OCI-LY1 (cell line): ENCODE data around the gene RENBP.

Experiments
- H2AFZ ChIP-seq: fragments of 200-600 bp; sonication (generic), shearing (Covaris generic); 2 replicates; pipeline ENCODE4 v1.6.0; 2014; ENCODE audit warnings: antibody characterized with exemption, mild to moderate bottlenecking, low read length
- H3F3A ChIP-seq: fragments of 200-600 bp; sonication (generic), shearing (Covaris generic); 2 replicates; pipeline ENCODE4 v1.6.0; 2014; ENCODE audit warnings: mild to moderate bottlenecking, antibody characterized with exemption, low read length, moderate library complexity; ENCODE audit not compliant: insufficient read depth
- H3K27ac ChIP-seq: fragments of 200-600 bp; sonication (generic); 2 replicates; pipeline ENCODE4 v1.5.1; 2014; ENCODE audit warnings: low read length, mixed run types, mild to moderate bottlenecking, low read depth; ENCODE audit not compliant: poor library complexity, severe bottlenecking
- H3K27me3 ChIP-seq: fragments of 200-600 bp; sonication (generic); 2 replicates; pipeline ENCODE4 v1.6.0; 2014; ENCODE audit warnings: antibody characterized with exemption, mild to moderate bottlenecking, low read length, moderate library complexity; ENCODE audit not compliant: insufficient read depth
- H3K36me3 ChIP-seq: fragments of 200-600 bp; sonication (generic); 2 replicates; pipeline ENCODE4 v1.6.1; 2014; ENCODE audit warnings: mild to moderate bottlenecking, antibody characterized with exemption, low read length, moderate library complexity, mixed read lengths; ENCODE audit not compliant: insufficient read depth
- H3K4me1 ChIP-seq: fragments of 200-600 bp; sonication (generic); 2 replicates; pipeline ENCODE4 v1.5.1; 2014; ENCODE audit warnings: mild to moderate bottlenecking, low read length, moderate library complexity; ENCODE audit not compliant: insufficient read depth, severe bottlenecking
- H3K4me2 ChIP-seq: fragments of 200-600 bp; sonication (generic), shearing (Covaris generic); 2 replicates; pipeline ENCODE4 v1.6.1; 2014; ENCODE audit warnings: low read length
- H3K4me3 ChIP-seq: fragments of 200-600 bp; sonication (generic); 2 replicates; pipeline ENCODE4 v1.5.1; 2014; ENCODE audit warnings: low read length, low read depth, mild to moderate bottlenecking, mixed read lengths; ENCODE audit not compliant: poor library complexity, severe bottlenecking
- H3K79me2 ChIP-seq: fragments of 200-600 bp; shearing (Covaris generic); 2 replicates; pipeline ENCODE4 v1.6.1; 2016; ENCODE audit warnings: mixed run types, low read length, mixed read lengths; ENCODE audit not compliant: insufficient read depth
- H3K9ac ChIP-seq: fragments of 200-600 bp; sonication (generic), shearing (Covaris generic); 2 replicates; pipeline ENCODE4 v1.6.1; 2014; ENCODE audit warnings: mild to moderate bottlenecking, low read length, mixed read lengths
- H3K9me2 ChIP-seq: fragments of 200-600 bp; sonication (generic), shearing (Covaris generic); 2 replicates; pipeline ENCODE4 v1.6.1; 2014; ENCODE audit warnings: low read depth, mild to moderate bottlenecking, low read length, mixed read lengths
- H3K9me3 ChIP-seq: fragments of 200-600 bp; shearing (Covaris generic); 2 replicates; pipeline ENCODE4 v1.6.1; 2014; ENCODE audit warnings: low read length, mixed read lengths
- H4K20me1 ChIP-seq: fragments of 200-600 bp; sonication (generic), shearing (Covaris generic); 2 replicates; pipeline ENCODE4 v1.6.0; 2016; ENCODE audit warnings: mild to moderate bottlenecking, low read length; ENCODE audit not compliant: insufficient read depth
- EZH2 ChIP-seq: fragments of 200-600 bp; sonication (generic), shearing (Covaris generic); IDR thresholded peaks from 2 replicates; pipeline ENCODE4 v1.8.0; 2017; ENCODE audit warnings: borderline replicate concordance, mixed run types, mild to moderate bottlenecking, antibody characterized with exemption, low read length, moderate library complexity, mixed read lengths
- TF ChIP-seq, protein P1 (sequence below): fragments of 200-600 bp; sonication (generic), shearing (Covaris generic); IDR thresholded peaks from 2 replicates; pipeline ENCODE4 v1.5.1; 2017; ENCODE audit warnings: mild to moderate bottlenecking, antibody characterized with exemption, low read length, moderate library complexity, mixed read lengths

The RENBP gene

DNA sequence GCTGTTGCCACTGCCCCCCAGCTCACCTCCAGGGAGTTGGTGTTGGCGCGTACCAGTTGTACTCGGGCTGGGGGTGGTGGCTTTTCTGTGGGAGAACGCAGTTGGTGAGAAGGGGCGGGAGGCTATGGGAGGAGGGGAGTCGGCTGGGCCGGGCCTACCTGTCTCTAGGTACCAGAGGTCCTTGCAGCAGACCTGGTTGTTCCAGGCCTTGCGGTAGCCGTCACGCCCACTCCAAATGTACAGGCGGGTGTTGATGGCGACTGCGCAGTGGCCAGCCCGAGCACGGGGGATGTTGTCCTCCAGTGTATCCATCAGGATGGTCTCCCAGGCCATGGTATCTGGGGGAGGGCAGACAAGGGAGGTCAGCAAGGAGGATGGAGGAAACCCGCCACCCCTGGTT, 15.6 kb upstream of the RENBP start:
- no peaks in the 10 kb centered on the region for H3F3A ChIP-seq
- no peak overlapping the region for H3K9ac ChIP-seq
- H4K20me1 ChIP-seq: no peaks in the 10 kb centered on the region
- TF ChIP-seq EZH2: no peak
- TF ChIP-seq, protein P1, sequence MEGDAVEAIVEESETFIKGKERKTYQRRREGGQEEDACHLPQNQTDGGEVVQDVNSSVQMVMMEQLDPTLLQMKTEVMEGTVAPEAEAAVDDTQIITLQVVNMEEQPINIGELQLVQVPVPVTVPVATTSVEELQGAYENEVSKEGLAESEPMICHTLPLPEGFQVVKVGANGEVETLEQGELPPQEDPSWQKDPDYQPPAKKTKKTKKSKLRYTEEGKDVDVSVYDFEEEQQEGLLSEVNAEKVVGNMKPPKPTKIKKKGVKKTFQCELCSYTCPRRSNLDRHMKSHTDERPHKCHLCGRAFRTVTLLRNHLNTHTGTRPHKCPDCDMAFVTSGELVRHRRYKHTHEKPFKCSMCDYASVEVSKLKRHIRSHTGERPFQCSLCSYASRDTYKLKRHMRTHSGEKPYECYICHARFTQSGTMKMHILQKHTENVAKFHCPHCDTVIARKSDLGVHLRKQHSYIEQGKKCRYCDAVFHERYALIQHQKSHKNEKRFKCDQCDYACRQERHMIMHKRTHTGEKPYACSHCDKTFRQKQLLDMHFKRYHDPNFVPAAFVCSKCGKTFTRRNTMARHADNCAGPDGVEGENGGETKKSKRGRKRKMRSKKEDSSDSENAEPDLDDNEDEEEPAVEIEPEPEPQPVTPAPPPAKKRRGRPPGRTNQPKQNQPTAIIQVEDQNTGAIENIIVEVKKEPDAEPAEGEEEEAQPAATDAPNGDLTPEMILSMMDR: no peak
- no peak overlapping the region for H3K27ac ChIP-seq
- H3K4me1 ChIP-seq: no peaks in the 10 kb centered on the region
- peaks cover 6% of the 10 kb centered on the region for H3K79me2 ChIP-seq
- no peaks in the 10 kb centered on the region for H3K27me3 ChIP-seq
- no peaks in the 10 kb centered on the region for H3K9me2 ChIP-seq
- H3K36me3 ChIP-seq: peaks cover 98% of the 10 kb centered on the region
- H2AFZ ChIP-seq: no peak overlapping the region
- H3K9me3 ChIP-seq: no peaks in the 10 kb centered on the region
- H3K4me3 ChIP-seq: no peak overlapping the region
- no peak overlapping the region for H3K4me2 ChIP-seq

DNA sequence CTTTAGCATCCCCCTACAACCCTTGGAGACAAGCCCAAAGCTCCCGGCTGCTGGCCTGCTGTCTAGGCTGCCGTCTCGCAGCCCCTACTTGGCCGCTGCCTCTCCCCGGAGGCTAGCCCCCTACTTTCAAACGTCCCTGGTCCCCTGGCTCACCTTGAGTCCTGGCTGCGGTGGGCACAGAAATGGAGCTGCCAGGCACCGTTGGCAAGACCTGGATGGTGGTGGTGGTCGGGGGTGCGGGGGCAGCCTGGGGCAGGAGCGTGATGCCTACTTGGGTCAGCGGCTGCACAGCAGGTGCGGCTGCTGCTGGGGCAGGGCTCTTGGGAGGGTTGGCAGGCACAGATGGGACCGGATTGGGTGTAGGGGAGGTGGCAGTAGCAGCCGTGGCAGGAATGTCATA, 15.2 kb upstream of the RENBP start:
- Histone ChIP-seq H3K79me2 (peaks cover 1% of the 10 kb centered on the region; the same call in 1 of the 2 replicates), H3K4me1 (no peaks in the 10 kb centered on the region), H3K9ac (no peak overlapping the region), H3K9me3 (no peaks in the 10 kb centered on the region), H3K9me2 (no peaks in the 10 kb centered on the region), H3K36me3 (peaks cover 98% of the 10 kb centered on the region), H4K20me1 (no peaks in the 10 kb centered on the region), H3K4me2 (no peak overlapping the region), H2AFZ (no peak overlapping the region), H3K27me3 (no peaks in the 10 kb centered on the region), H3K4me3 (no peak overlapping the region), H3F3A (no peaks in the 10 kb centered on the region), H3K27ac (no peak overlapping the region)
- TF ChIP-seq, protein P1: no peak
- no peak for TF ChIP-seq EZH2

DNA sequence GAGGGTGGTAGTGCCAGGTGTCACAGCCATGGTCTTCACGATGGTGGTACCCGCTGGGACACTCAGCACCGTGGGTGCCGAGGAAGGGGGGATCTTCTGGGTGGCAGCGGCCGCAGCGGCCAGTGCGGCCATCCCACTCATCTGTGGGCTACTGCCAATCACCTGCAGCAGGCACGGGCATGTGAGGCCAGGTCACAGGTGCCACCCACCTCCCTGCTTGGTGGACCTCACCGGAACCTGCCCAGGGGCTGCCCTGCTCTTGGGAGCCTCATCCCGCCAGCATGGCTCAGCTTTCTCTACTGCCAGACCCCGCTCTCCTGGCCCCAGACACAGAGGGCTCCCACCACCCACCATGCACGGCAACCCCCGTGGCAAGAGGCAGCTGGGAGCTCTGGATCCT, 14.2 kb upstream of the RENBP start:
- Histone ChIP-seq H3K9ac (no peak overlapping the region), H3K9me2 (no peaks in the 10 kb centered on the region), H3K27ac (no peak overlapping the region), H4K20me1 (no peaks in the 10 kb centered on the region), H3K4me2 (no peak overlapping the region), H3K4me3 (no peak overlapping the region), H3F3A (no peaks in the 10 kb centered on the region), H3K4me1 (no peaks in the 10 kb centered on the region), H3K36me3 (peaks cover 98% of the 10 kb centered on the region), H2AFZ (no peak overlapping the region), H3K79me2 (no peaks in the 10 kb centered on the region), H3K27me3 (no peaks in the 10 kb centered on the region), H3K9me3 (no peaks in the 10 kb centered on the region)
- TF ChIP-seq EZH2: no peak
- TF ChIP-seq, protein P1: no peak
